CD14-positive monocyte (primary cell): Measurements from ENCODE around the gene TRPV4. TPM values are rescaled to one million over a fixed set of nuclear protein-coding genes. Genes with fewer than 3 reads are reported as not detected.
A peak's percentile ranks its signal among the peaks of the same experiment; 100 is the strongest.

ENCODE experiments used
- DNase-seq, 3 donors: peaks; one replicate each; pipeline ENCODE4 v3.0.0-alpha.2; 2011 to 2022
- H2AFZ ChIP-seq: 2 replicates; pipeline ENCODE4 v1.6.0; 2012; ENCODE audit warnings: mild to moderate bottlenecking, low read depth, low read length, inconsistent platforms; ENCODE audit not compliant: insufficient read depth, poor library complexity, severe bottlenecking
- H3K27ac ChIP-seq, 2 donors: 1 replicate in 1 of 2; 2 replicates in 1 of 2; pipeline ENCODE4 v1.5.1; 2012 to 2013; ENCODE audit warnings: low read length in 2 of 2, control low read depth in 1 of 2, inconsistent platforms in 1 of 2, low read depth in 1 of 2, mild to moderate bottlenecking in 1 of 2
- H3K27me3 ChIP-seq, 2 donors: one replicate each; pipeline versions ENCODE4 v1.6.0 to v1.6.1; 2011 to 2013; ENCODE audit warnings: low read length in 2 of 2; ENCODE audit not compliant: control insufficient read depth in 2 of 2, insufficient read depth in 2 of 2
- H3K36me3 ChIP-seq, 2 donors: replicated peaks in 1 of 2; 1 replicate in 1 of 2; 2 replicates in 1 of 2; pipeline versions ENCODE4 v1.5.1 to v1.6.1; 2012 to 2013; ENCODE audit warnings: low read length in 2 of 2, control low read depth in 1 of 2, inconsistent platforms in 1 of 2, mild to moderate bottlenecking in 1 of 2; ENCODE audit not compliant: insufficient read depth in 2 of 2, control insufficient read depth in 1 of 2
- H3K4me1 ChIP-seq, 2 donors: 1 replicate in 1 of 2; 2 replicates in 1 of 2; pipeline versions ENCODE4 v1.5.1 to v1.6.1; 2012 to 2013; ENCODE audit warnings: low read length in 2 of 2, control low read depth in 1 of 2, inconsistent platforms in 1 of 2, mild to moderate bottlenecking in 1 of 2, moderate library complexity in 1 of 2; ENCODE audit not compliant: insufficient read depth in 2 of 2, control insufficient read depth in 1 of 2
- H3K4me2 ChIP-seq: replicated peaks from 2 replicates; pipeline ENCODE3; 2012; ENCODE audit warnings: low read length, moderate library complexity, mild to moderate bottlenecking; ENCODE audit not compliant: poor library complexity, severe bottlenecking; ENCODE audit errors: extremely low read depth
- H3K4me3 ChIP-seq, 3 experiments: fragments of 200-600 bp in 1 of 3; sonication (generic) in 1 of 3; replicated peaks in 1 of 3; 1 replicate in 2 of 3; 2 replicates in 1 of 3; pipeline ENCODE4 v1.5.1; 2011 to 2013; ENCODE audit warnings: low read length in 3 of 3, mild to moderate bottlenecking in 3 of 3, control low read depth in 2 of 3, low read depth in 2 of 3, inconsistent platforms in 1 of 3, moderate library complexity in 1 of 3
- H3K79me2 ChIP-seq: 2 replicates; pipeline ENCODE4 v1.6.0; 2012; ENCODE audit warnings: mild to moderate bottlenecking, control low read depth, inconsistent platforms, low read length, moderate library complexity; ENCODE audit not compliant: insufficient read depth
- H3K9ac ChIP-seq: 2 replicates; pipeline ENCODE4 v1.6.0; 2017; ENCODE audit warnings: low read length, mild to moderate bottlenecking; ENCODE audit not compliant: insufficient read depth, poor library complexity, severe bottlenecking
- H3K9me3 ChIP-seq, 2 donors: replicated peaks in 1 of 2; 1 replicate in 1 of 2; 2 replicates in 1 of 2; pipeline versions ENCODE4 v1.5.1 to v1.6.1; 2012 to 2013; ENCODE audit warnings: low read length in 2 of 2, control low read depth in 1 of 2; ENCODE audit not compliant: control insufficient read depth in 1 of 2, insufficient read depth in 1 of 2
- H4K20me1 ChIP-seq: 2 replicates; pipeline ENCODE4 v1.6.0; 2012; ENCODE audit warnings: mild to moderate bottlenecking, low read length, control low read depth, moderate library complexity; ENCODE audit not compliant: insufficient read depth
- H3K27ac Mint-ChIP-seq, 7 donors: one replicate each; pipeline ENCODE4 v1.8.0; 2020; ENCODE audit warnings: mild to moderate bottlenecking in 7 of 7, mixed read lengths in 7 of 7, moderate library complexity in 6 of 7, inconsistent platforms in 2 of 7
- H3K27me3 Mint-ChIP-seq, 3 donors: one replicate each; pipeline ENCODE4 v1.8.0; 2021 to 2022; ENCODE audit warnings: low read depth in 3 of 3, mild to moderate bottlenecking in 3 of 3, mixed read lengths in 3 of 3, moderate library complexity in 3 of 3, inconsistent platforms in 1 of 3
- H3K36me3 Mint-ChIP-seq, 2 donors: one replicate each; pipeline ENCODE4 v1.8.0; 2020; ENCODE audit warnings: mixed read lengths in 2 of 2, inconsistent platforms in 1 of 2, mild to moderate bottlenecking in 1 of 2
- H3K4me1 Mint-ChIP-seq: one replicate; pipeline ENCODE4 v1.8.0; 2020; ENCODE audit warnings: mild to moderate bottlenecking, mixed read lengths
- H3K4me3 Mint-ChIP-seq, 2 donors: one replicate each; pipeline ENCODE4 v1.8.0; 2020; ENCODE audit warnings: mild to moderate bottlenecking in 2 of 2, mixed read lengths in 2 of 2, moderate library complexity in 1 of 2
- H3K9me3 Mint-ChIP-seq, 7 donors: one replicate each; pipeline ENCODE4 v1.8.0; 2020 to 2022; ENCODE audit warnings: mixed read lengths in 7 of 7, mild to moderate bottlenecking in 6 of 7, moderate library complexity in 6 of 7, inconsistent platforms in 2 of 7
- WGBS: methylation state at CpG from one replicate; pipeline ENCODE4 v1.1.5; 2013; ENCODE audit warnings: missing lambda C conversion rate; ENCODE audit not compliant: insufficient coverage; 5-methylcytosine and 5-hydroxymethylcytosine counted together
- intact Hi-C, 2 donors: fragments of 100-400 bp; cut with micrococcal nuclease; formaldehyde crosslinking; loops; one replicate each; pipeline versions ENCODE4 v1.15.0 to v1.15.1; 2023
- polyA plus RNA-seq, 3 donors: library from polyadenylated mRNA; depleted of rRNA in 1 of 3; unstranded in 2 of 3; stranded (reverse) in 1 of 3; fragments of 300-500 nt in 2 of 3; fragments of >200 nt in 1 of 3; fragmentation: Illumina TruSeq in 2 of 3; gene quantifications; 1 replicate in 2 of 3; 2 replicates in 1 of 3; pipeline ENCODE4 v1.2.3, GENCODE V29; 2012 to 2021
- TF ChIP-seq, protein P1 (sequence below): fragments of 200-600 bp; IDR thresholded peaks from one replicate; pipeline ENCODE4 v1.8.0; 2022; ENCODE audit warnings: antibody characterized with exemption, mild to moderate bottlenecking

TRPV4 gene
- polyA plus RNA-seq, 3 donors = 0.64 to 3.1 (median 2.0) TPM

DNA sequence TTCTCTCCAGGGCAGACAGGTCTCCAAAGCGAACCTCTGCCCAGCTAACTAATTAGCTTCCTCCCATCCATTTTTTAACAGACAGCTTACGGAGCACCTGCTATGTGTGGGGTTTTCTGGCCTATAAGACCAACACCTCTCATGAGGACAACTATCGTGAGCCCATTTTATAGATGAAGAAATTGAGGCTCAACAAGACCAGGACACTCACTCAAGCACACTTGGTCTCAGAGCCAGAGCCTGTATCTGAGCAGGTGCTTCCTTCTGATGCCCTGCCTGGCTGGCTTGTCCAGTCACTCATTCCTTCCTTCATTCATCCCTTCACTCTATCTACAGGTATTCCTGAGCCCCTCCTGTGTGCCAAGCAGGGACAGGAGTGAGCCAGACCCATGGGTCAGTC is 6.1 kb downstream of the TRPV4 start:
- TF ChIP-seq, protein P1, sequence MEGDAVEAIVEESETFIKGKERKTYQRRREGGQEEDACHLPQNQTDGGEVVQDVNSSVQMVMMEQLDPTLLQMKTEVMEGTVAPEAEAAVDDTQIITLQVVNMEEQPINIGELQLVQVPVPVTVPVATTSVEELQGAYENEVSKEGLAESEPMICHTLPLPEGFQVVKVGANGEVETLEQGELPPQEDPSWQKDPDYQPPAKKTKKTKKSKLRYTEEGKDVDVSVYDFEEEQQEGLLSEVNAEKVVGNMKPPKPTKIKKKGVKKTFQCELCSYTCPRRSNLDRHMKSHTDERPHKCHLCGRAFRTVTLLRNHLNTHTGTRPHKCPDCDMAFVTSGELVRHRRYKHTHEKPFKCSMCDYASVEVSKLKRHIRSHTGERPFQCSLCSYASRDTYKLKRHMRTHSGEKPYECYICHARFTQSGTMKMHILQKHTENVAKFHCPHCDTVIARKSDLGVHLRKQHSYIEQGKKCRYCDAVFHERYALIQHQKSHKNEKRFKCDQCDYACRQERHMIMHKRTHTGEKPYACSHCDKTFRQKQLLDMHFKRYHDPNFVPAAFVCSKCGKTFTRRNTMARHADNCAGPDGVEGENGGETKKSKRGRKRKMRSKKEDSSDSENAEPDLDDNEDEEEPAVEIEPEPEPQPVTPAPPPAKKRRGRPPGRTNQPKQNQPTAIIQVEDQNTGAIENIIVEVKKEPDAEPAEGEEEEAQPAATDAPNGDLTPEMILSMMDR = no peak
- H3K4me2 ChIP-seq = peak overlapping the region; percentile 71
- Mint-ChIP-seq H3K27me3 (peaks cover 5 to 10% (median 6%) of the 10 kb centered on the region in 3 donors), H3K4me3 (peak overlapping the region in 1 of 2 donors; percentile 82), H3K4me1 (peaks cover 73% of the 10 kb centered on the region), H3K9me3 (peaks cover 0 to 3% (median 0%) of the 10 kb centered on the region in 7 donors), H3K36me3 (peaks cover 13 to 14% of the 10 kb centered on the region in 2 donors), H3K27ac (peak overlapping the region; percentile 98 to 99 (median 99))
- H3K36me3 ChIP-seq = no peaks in the 10 kb centered on the region
- no peaks in the 10 kb centered on the region for H3K9me3 ChIP-seq
- H3K9ac ChIP-seq = no peak overlapping the region
- intact Hi-C loops = no loop called here
- H3K27ac ChIP-seq = peak overlapping the region in 1 of 2 donors; percentile 99
- peaks cover 0 to 2% of the 10 kb centered on the region in 2 donors for H3K27me3 ChIP-seq
- peaks cover 61 to 66% of the 10 kb centered on the region in 2 donors for H3K4me1 ChIP-seq
- WGBS = 100% methylated on average over 1 of the region's 3 CpGs
- H3K4me3 ChIP-seq = no peak overlapping the region
- no peak overlapping the region for H2AFZ ChIP-seq
- no peak for DNase-seq
- H4K20me1 ChIP-seq = no peaks in the 10 kb centered on the region
- no peaks in the 10 kb centered on the region for H3K79me2 ChIP-seq

DNA sequence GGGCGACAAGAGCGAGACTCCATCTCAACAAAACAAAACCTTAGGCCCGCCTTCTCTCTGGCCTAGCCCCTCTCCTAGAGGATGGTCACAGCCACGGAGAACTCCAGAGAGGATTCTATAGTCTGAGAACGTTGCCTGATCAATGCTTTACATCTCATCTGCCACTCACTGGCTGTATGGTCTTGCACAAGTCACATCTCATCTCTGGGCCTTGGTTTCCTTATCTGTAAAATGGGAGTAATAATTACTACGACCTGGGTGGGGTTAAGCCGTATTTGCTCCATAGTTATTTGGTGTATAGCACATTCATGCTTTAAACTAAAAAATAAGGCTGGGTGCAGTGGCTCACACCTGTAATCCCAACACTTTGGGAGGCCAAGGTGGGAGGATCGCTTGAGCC is 8.5 kb downstream of the TRPV4 start:
- Histone ChIP-seq H3K4me3 (no peak overlapping the region), H4K20me1 (no peaks in the 10 kb centered on the region), H3K79me2 (no peaks in the 10 kb centered on the region), H3K9me3 (no peaks in the 10 kb centered on the region), H2AFZ (no peak overlapping the region), H3K4me2 (no peak overlapping the region), H3K9ac (no peak overlapping the region), H3K4me1 (peaks cover 47 to 49% of the 10 kb centered on the region in 2 donors), H3K27ac (no peak overlapping the region), H3K27me3 (no peaks in the 10 kb centered on the region), H3K36me3 (no peaks in the 10 kb centered on the region)
- Mint-ChIP-seq H3K9me3 (peaks cover 0 to 3% (median 0%) of the 10 kb centered on the region in 7 donors), H3K27ac (no peak overlapping the region), H3K36me3 (peaks cover 4 to 7% of the 10 kb centered on the region in 2 donors), H3K27me3 (peaks cover 2 to 5% (median 4%) of the 10 kb centered on the region in 3 donors), H3K4me3 (no peak overlapping the region), H3K4me1 (peaks cover 56% of the 10 kb centered on the region)
- DNase-seq = no peak
- intact Hi-C loops = no loop called here
- WGBS = 100% methylated on average over 2 of the region's 8 CpGs
- TF ChIP-seq, protein P1 = no peak
